Measurements from ENCODE around the gene LMO1.

DNA sequence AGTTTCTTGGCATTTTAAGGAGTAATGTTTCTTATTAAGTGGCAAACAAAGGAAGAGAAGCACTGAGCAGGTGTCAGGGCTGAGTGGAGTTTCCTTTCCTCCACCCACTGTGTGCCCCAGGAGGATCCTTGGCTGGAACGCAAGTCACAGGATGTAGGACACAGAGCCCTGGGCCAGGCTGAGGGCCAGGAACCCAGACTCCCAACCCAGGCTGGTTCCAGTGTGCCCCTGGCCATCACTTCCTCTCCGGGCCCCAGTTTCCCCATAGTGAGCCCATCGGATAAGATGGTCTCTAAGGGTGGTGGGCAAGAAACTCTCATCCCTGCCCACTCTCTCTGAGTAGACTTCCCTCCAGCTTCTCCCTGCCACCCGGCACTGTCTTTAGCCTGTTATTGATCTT is 45.3 kb downstream of the LMO1 start:
- TF ChIP-seq YY1 (IDR thresholded peaks at IDR 0.05) (no peak), FOXA1 (IDR thresholded peaks at IDR 0.05) (no peak), JUND (IDR thresholded peaks at IDR 0.05) (no peak), SP1 (IDR thresholded peaks at IDR 0.05) (no peak), RAD21 (IDR thresholded peaks at IDR 0.05) (no peak), TAF1 (conservative IDR thresholded peaks at IDR 0.05) (no peak), GABPA (IDR thresholded peaks at IDR 0.05 in 1 of 2, conservative IDR thresholded peaks at IDR 0.05 in 1 of 2) (no peak), EGR1 (IDR thresholded peaks at IDR 0.05; ENCODE audit: low read depth in 2 of 2) (no peak), HNF4A (conservative IDR thresholded peaks at IDR 0.05) (no peak)
- TF ChIP-seq, protein P1, sequence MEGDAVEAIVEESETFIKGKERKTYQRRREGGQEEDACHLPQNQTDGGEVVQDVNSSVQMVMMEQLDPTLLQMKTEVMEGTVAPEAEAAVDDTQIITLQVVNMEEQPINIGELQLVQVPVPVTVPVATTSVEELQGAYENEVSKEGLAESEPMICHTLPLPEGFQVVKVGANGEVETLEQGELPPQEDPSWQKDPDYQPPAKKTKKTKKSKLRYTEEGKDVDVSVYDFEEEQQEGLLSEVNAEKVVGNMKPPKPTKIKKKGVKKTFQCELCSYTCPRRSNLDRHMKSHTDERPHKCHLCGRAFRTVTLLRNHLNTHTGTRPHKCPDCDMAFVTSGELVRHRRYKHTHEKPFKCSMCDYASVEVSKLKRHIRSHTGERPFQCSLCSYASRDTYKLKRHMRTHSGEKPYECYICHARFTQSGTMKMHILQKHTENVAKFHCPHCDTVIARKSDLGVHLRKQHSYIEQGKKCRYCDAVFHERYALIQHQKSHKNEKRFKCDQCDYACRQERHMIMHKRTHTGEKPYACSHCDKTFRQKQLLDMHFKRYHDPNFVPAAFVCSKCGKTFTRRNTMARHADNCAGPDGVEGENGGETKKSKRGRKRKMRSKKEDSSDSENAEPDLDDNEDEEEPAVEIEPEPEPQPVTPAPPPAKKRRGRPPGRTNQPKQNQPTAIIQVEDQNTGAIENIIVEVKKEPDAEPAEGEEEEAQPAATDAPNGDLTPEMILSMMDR (IDR thresholded peaks at IDR 0.05; ENCODE audit: low read depth, low read length, missing input control) = no peak
- TF ChIP-seq, protein P2, sequence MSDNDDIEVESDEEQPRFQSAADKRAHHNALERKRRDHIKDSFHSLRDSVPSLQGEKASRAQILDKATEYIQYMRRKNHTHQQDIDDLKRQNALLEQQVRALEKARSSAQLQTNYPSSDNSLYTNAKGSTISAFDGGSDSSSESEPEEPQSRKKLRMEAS (IDR thresholded peaks at IDR 0.05) = no peak
- TF ChIP-seq, protein P3, sequence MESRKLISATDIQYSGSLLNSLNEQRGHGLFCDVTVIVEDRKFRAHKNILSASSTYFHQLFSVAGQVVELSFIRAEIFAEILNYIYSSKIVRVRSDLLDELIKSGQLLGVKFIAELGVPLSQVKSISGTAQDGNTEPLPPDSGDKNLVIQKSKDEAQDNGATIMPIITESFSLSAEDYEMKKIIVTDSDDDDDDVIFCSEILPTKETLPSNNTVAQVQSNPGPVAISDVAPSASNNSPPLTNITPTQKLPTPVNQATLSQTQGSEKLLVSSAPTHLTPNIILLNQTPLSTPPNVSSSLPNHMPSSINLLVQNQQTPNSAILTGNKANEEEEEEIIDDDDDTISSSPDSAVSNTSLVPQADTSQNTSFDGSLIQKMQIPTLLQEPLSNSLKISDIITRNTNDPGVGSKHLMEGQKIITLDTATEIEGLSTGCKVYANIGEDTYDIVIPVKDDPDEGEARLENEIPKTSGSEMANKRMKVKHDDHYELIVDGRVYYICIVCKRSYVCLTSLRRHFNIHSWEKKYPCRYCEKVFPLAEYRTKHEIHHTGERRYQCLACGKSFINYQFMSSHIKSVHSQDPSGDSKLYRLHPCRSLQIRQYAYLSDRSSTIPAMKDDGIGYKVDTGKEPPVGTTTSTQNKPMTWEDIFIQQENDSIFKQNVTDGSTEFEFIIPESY (IDR thresholded peaks at IDR 0.05) = no peak
- TF ChIP-seq, protein P4, sequence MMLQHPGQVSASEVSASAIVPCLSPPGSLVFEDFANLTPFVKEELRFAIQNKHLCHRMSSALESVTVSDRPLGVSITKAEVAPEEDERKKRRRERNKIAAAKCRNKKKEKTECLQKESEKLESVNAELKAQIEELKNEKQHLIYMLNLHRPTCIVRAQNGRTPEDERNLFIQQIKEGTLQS (IDR thresholded peaks at IDR 0.05) = no peak
